Measurements from ENCODE around the gene ASB6. TPM values are rescaled to one million over a fixed set of nuclear protein-coding genes. Genes with fewer than 3 reads are reported as not detected.
"Not testable (repeated sequence)": the region's sequence is repeated elsewhere in the genome, so short reads cannot be mapped to it uniquely, and the experiment has no call there.

The ASB6 gene
- total RNA-seq, 1 experiment from 2014 or later, result 24.4 TPM

DNA sequence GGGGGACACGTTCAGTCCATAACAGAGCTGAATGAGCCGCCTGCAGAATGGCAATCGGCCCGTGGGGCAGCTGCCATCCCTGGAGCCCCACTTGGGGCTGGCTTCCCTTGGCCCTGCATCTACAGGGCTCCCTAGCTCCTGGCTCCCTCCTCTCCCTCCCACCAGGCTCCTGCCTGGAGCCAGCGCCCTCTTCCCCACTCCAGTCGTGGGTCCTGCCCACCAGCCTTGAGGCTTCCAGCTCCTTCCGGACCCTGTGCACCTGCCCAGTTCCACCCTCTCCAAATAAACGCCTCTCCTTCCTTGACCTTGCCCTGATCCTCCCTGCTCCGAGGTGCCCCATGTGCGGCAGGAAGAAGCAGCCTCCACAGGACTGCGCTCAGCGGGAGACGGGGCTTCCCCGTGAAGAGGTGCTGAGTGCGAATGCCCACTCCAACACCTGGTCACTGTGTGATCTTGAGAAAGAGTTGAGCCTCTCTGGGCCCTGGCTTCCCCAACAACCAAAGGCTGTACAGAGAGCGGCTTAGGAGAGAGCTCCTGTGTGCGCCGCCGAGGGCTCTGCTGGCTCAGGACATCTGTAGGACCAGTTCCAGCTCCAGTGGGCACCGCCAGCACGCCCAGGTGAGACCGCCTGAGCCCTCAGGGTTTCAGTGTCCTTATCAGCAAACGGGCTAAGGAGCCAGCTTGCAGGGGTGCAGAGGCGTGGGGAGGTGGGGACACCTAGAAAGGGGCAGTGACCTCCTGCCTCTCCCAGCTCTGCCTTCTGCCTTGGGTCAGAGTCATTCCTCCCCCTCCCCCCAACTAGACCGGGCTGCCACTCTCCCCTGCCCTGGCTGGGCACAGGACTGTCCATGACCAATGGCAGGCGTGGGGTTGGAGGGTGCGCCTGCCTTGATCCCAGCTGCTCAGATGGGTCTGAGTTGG, 33.1 kb downstream of the ASB6 start:
- Histone ChIP-seq H3K9me3 (no peaks in the 10 kb centered on the region), H3K27me3 (no peaks in the 10 kb centered on the region), H3K4me3 (no peak overlapping the region), H3K36me3 (no peaks in the 10 kb centered on the region)
- no peak for DNase-seq

DNA sequence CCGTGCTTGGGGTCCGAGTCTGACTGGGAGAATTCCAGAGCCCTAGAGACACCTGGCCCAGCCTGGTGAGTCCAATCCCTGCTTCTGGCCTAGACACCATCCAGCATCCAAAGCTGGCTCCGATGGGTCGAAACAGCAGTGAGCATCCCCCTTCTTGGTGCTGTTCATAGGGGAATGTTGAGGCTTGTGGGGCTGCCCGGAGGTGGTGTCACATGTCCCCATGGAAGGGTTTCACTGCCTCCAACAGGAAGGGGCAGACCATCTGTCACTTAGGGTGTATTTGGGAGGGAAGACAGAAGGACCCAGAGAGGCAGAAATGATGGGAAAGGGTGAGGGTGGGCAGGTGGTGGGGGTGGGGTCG, 34.9 kb downstream of the ASB6 start:
- H3K27me3 ChIP-seq, result no peaks in the 10 kb centered on the region
- no peak for DNase-seq
- H3K9me3 ChIP-seq, result no peaks in the 10 kb centered on the region

DNA sequence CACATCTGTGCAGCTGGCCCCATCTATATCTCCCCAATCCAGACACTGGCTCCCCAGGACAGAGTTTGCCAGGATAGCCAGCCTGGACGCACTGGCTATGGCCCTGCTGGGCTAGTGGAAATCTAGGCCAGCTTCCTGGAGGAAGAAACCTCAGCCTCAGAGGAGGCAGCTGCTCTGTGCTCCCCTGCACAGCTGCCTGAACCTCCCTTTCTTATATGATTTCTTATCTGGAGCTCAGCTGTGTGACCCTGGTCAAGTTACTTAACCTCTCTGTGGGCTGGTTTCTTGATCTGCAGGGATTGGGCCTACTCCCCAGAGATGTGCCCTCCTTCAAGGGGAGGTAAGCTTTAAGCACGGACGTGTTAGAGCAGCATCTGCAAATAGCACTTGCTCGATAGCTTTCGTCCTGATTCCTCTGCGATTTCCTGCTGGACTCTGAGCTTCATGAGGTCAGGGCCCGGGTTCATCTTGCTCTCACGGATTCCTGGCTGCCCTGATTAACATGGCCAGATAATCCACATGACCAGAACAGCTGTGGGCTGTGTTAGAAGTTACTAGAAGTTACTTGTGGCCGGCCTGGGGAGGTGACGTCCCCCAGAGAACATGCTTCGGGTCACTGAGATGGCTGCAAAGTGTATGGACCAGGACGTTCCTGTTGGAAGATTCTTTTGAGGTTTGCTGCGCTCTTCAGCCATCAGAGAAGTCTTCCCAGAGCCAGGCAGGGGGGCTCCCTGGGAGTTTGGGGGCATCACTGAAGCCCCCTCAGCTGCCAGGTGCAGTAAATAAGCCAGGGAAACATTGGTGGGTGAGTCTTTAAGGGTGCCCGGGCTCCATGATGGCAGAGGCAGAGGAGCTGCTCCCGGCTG, 35.6 kb downstream of the ASB6 start:
- DNase-seq, result no peak
- H3K36me3 ChIP-seq, result no peaks in the 10 kb centered on the region
- H3K4me3 ChIP-seq, result no peak overlapping the region
- no peaks in the 10 kb centered on the region for H3K27me3 ChIP-seq
- no peaks in the 10 kb centered on the region for H3K9me3 ChIP-seq

More for the DNA sequence above, 34.9 kb downstream of the ASB6 start:
- Histone ChIP-seq H3K36me3 (no peaks in the 10 kb centered on the region), H3K4me3 (no peak overlapping the region)

DNA sequence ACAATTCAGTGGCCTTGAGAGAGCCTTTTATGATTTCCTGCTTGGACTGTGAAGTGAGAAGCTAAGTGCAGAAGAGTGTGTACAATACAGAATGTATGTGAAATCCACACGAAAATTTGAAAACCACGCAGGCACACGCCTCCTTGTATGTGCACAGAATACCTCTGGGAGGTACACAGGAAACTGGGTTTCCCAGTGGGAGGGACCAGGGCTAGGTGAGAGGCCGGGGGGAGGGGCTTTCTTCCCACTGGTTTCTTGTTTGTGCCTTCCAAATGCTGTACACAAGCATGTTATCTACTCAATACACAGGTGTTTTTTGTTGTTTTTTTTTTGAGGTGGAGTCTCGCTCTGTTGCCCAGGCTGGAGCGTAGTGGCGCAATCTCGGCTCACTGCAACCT, 37.2 kb downstream of the ASB6 start:
- H3K4me3 ChIP-seq, result no peak overlapping the region
- H3K9me3 ChIP-seq, result no peaks in the 10 kb centered on the region
- no peaks in the 10 kb centered on the region for H3K27me3 ChIP-seq
- H3K36me3 ChIP-seq, result no peaks in the 10 kb centered on the region
- no peak for DNase-seq

DNA sequence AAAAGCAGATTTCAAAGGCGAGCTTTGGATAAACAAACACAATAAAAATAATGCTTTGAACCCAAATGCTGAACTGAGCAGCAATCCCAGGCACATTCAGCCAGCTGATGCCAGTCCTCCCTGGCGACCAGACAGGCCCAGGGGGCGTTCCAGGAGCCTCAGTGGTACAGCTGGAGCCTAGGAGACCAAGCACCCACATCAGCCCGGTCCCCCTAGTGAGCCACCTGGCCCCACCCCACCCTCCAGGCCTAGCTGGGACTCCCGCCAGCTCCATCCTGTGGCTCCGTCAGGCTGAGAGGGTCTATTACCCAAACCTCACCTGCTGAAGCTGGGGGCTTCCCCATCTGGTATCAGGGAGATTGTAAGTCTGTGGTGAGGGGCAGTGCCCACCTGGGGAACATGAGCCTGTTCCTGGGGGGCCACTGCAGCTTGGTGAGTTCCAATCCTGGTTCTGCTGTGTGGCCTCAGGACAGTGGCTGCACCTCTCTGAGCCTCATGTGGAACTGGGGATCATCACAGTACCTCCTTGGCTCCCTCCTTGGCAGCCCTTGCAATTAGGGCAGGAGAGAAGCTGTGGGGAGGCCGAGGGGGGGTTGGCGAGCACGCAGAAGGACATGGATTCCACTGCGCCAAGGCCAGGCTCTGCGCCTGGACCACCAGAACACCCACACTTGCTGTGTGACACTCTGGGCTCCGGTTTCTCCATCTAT, 37.7 kb downstream of the ASB6 start:
- DNase-seq, result no peak
- no peaks in the 10 kb centered on the region for H3K27me3 ChIP-seq
- H3K36me3 ChIP-seq, result no peaks in the 10 kb centered on the region
- H3K4me3 ChIP-seq, result no peak overlapping the region
- H3K9me3 ChIP-seq, result no peaks in the 10 kb centered on the region

DNA sequence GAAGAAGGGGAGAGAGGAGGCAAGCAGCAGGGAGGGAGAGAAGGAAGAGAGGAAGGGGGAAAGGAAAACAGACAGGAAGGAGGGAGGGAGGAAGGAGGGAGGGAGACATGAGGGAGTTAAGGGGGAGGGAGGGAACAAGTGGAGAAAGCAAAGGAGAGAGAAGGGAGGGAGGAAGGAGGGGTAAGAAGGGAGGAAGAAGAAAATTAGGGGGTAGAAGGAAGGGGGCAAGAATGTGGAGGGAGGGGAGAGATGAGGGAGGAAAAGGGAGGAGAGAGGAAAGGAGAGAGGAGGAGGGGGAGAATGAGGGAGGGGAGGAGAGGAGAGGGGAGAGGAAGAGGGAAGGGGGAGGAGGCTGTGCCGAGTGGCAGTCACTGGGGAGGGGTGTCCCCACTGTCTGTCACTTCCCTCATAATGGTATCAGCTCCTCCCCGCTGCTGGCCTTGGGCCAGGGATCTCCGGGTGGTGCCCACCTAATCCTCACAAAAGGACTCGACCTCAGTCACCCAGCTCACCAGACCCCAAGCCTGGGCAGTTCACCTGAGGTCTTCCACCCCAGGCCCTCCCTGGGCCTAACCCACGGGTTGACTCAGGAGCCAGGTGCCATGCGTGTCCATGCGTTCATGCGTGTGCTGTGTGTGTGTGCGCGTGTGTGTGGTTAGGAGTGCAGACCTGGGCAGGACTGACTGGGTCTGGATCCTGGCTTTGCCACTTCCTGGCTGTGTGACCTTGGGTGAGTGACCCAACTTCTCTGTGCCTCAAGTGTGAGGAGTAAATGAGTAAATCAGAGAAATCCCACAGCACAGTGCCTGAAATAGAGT, 39.1 kb downstream of the ASB6 start:
- Histone ChIP-seq H3K27me3 (no peaks in the 10 kb centered on the region), H3K4me3 (no peak overlapping the region), H3K9me3 (no peaks in the 10 kb centered on the region), H3K36me3 (no peaks in the 10 kb centered on the region)
- no peak for DNase-seq

DNA sequence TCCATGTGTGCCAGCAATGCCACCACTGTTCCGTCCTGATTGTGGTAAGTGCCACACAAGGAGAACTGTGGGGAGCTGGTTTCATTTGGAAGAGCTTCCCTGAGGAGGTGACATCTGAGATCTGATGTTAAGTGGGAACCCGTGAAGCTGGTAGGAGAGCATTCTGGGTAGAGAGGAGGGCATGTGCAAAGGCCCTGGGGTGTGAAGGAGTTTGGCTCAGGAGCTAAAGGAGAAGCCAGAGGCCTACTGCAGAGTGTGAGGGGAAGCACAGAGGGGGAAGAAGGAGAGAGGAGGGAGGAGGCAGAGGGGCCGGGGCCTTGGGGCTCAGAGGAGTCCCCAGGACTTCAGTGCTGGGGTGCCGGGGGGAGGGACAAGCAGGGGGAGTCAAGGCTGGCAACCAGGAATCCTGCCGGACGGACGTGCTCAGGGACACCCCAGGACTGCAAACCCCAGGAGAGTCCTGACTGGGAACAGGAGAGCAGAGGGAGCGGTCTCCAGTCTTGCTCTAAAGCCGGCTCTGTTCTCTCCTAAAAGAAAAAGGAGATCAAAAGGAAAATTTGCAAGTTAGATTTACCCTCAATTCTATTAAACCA, 40.8 kb downstream of the ASB6 start:
- no peaks in the 10 kb centered on the region for H3K27me3 ChIP-seq
- H3K9me3 ChIP-seq, result no peaks in the 10 kb centered on the region
- H3K4me3 ChIP-seq, result no peak overlapping the region
- H3K36me3 ChIP-seq, result no peaks in the 10 kb centered on the region
- DNase-seq, result no peak

DNA sequence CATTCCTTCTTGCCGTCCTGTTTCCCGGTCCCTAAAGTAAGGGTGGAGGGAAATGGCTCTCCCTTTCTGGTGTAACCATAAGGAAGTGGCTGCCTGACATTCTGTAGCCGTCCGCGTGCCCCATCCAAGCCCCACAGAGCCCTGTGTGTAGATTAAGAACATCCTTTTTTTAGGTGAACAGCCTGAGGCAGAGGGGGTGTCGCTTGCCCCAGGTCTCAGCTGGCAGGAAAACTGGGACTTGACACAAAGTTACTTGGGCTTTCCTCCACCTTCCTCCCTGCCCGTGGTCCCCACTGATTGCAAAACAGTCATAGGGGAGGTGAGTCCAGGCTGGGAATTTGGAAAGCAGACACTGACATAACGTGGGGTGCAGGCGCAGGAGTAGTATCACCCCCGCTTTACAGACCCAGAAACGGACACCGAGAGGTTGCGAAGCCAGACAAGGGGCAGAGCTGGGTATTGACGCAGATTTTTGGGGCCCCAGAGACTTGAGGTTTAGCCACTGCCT, 43.8 kb downstream of the ASB6 start:
- Histone ChIP-seq H3K27me3 (no peaks in the 10 kb centered on the region), H3K36me3 (no peaks in the 10 kb centered on the region), H3K4me3 (no peak overlapping the region), H3K9me3 (no peaks in the 10 kb centered on the region)
- DNase-seq, result no peak

DNA sequence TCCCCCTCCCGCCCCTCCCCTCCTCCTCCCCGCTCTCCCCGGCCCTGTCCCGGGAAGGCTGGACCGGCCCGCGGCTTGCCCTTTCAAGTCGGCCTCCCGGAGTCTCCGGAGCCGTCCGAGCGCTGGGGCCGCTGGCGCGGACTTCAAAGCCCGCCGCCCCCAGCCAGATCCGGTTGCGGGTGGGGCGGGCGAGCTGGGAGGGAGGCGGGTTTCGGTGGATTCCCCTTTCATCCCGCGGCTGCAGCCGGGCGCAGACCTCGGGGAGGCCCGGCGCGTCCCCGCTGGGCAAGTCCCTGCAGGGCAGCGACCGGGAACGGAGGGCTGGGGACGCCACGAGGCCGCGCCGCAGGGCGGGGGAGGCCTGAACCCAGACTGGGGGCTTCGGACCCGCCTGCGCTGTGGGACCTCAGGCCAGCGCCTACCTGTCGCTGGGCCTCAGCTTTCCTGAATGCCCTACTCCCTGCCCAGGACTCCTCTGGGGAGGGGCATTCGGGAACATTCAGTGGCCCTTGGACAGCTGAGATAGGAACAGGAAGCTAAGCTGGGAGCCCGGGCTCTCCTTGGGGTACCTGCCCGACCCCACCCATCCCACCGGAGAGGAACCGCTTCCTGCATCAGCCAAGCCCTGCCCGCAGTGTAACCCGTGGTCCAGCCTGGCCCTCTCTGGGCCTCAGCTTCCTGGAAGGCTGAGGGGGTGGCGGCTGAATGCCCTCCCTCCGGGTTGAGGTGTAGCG, 44.4 kb downstream of the ASB6 start:
- DNase-seq, result no peak
- Histone ChIP-seq H3K9me3 (no peaks in the 10 kb centered on the region), H3K27me3 (no peaks in the 10 kb centered on the region), H3K36me3 (no peaks in the 10 kb centered on the region), H3K4me3 (no peak overlapping the region)

DNA sequence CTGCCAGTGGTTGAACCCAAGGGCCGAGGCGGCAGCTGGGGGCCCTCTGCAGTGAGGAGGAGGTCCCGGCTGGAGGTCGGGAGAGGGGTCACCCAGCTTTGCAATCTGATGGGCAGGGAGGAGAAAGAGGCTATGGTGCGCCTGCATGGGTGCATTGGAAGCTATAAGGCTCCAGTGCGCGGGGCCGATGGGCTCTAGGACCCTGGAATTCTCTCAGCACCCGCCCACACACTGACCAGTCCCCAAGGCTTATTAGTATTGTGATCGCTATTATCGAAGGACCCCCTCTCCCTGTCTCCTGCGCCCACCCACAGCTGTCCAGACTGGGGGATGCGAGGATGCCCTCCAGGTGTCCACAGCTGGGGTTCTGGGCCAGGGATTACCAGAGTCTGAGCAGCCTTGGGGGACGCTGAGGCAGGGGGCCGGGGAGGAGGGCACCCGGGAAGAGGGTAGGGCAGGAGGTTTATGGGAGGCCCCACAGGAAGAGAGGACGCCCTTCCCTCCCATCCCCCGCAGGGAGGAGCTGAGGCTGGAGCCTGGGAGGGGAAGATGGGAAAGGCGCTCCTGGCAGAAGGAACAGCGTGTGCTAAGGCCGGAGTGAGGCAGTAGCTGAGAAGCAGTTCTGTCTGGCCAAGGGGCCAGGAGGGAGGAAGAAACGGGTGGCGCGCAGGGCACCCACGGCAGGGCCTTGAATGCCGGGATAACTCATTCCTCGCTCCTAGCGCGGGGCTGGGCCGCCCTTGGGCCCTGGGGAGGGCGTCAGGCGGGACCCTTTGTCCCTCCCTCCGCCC, 45.2 kb downstream of the ASB6 start:
- DNase-seq, result no peak
- H3K4me3 ChIP-seq, result no peak overlapping the region
- no peaks in the 10 kb centered on the region for H3K27me3 ChIP-seq
- H3K36me3 ChIP-seq, result no peaks in the 10 kb centered on the region
- H3K9me3 ChIP-seq, result no peaks in the 10 kb centered on the region

DNA sequence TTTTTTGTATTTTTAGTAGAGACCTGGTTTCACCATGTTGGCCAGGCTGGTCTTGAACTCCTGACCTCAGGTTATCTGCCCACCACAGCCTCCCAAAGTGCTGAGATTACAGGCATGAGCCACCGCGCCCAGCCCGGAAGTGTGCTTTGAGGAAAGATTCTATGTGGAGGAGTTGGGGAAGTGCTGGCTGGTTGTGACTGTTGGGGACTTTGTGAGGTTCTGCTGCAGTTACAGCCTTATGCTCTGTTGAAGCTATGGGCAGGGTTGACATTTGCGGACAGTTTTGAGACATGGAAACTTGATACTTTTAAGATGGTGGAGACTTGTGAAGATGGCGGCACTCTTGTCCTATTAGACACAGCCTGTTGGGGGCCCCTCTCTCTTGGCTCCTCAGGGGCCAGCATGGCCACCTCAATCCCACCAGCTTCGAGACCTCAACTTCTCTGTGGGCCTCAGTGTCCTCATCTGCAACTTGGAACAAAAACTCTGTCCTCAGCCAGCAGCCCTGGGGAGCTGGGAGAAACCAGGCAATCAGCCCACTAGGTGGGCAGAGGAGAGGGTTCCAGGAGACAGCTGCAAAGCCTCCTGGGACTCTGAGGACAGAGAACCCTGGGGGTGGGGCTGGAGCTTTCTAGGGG, 45.9 kb downstream of the ASB6 start:
- Histone ChIP-seq H3K36me3 (no peaks in the 10 kb centered on the region), H3K9me3 (no peaks in the 10 kb centered on the region), H3K27me3 (no peaks in the 10 kb centered on the region), H3K4me3 (no peak overlapping the region)
- DNase-seq, result no peak

DNA sequence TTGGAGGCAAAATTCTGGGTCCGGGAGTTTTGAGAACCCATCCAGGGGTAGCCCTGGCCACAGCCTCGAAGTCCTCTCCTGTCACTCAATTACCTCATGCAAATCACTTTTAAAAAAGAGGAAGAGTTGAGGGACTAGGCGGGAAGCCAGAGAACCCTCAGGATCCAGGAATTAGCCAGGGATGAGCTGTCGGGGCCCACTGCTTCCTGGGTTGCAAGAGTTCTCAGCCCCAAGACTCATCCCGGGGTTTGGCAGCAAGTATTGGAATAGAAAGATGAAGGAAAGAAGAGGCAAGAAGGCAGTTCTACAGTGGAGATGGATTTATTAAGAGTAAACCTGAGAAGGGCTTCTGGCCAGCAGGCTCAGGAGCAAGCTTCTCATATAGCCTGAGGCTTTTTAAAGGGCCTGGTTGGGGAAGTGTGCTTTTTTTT, 46.6 kb downstream of the ASB6 start:
- DNase-seq, result peak; percentile 76
- H3K27me3 ChIP-seq, result no peaks in the 10 kb centered on the region

DNA sequence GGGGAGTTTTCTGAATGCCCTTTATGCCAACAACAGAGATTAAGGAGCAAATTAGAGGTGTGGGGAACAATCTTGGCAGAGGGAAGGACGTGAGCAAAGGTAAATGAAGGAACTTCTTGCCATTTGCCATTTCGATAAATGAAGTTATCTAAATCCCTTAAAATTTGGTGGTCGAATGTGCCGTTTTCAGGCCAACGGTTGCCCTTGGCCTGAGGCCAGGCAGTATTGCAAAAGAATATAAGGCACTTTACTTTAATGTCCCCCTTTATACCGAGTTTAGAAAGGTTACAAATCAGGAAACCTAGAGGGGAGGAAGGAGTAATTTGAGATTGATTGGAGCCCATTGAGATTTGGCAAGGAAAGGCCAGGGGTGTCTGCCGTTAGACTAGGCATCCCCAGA, 47.3 kb downstream of the ASB6 start:
- Histone ChIP-seq H3K4me3 (no peak overlapping the region), H3K9me3 (no peaks in the 10 kb centered on the region), H3K36me3 (no peaks in the 10 kb centered on the region), H3K27me3 (no peaks in the 10 kb centered on the region)
- DNase-seq, result no peak

More for the DNA sequence above, 46.6 kb downstream of the ASB6 start:
- H3K36me3 ChIP-seq, result no peaks in the 10 kb centered on the region
- H3K4me3 ChIP-seq, result no peak overlapping the region
- H3K9me3 ChIP-seq, result no peaks in the 10 kb centered on the region

DNA sequence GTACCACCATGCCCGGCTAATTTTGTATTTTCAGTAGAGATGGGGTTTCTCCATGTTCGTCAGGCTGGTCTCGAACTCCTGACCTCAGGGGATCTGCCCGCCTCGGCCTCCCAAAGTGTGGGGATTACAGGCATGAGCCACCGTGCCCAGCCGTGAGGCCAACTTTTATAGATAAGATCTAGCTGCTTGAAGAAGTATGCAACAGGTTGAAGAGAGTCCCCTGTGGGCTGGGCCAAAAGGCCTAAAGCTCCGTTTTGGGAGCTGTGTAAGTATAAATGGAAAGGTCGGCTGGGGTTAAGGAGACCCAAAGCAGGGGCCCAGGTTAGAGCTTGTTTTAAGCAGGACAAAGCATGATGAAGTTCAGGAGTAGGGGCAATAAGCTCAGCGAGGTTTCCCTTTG, 49.2 kb downstream of the ASB6 start:
- DNase-seq, result not testable (repeated sequence)

More for the DNA sequence above, 49.2 kb downstream of the ASB6 start:
- H3K4me3 ChIP-seq, H3K9me3 ChIP-seq, H3K27me3 ChIP-seq, H3K36me3 ChIP-seq: not testable (repeated sequence)
